ENCODE results near the gene MRTFB.

MRTFB gene

GRCh38 chr16:14211856-14212543 is 140.9 kb downstream of the MRTFB start:
- H3K9ac ChIP-seq (ENCODE audit: low read length), result no peak overlapping the region
- H3K9me3 ChIP-seq (ENCODE audit: control insufficient read depth, low read length), result no peaks in the 10 kb centered on the region
- H2BK15ac ChIP-seq (ENCODE audit: low read depth, poor library complexity, severe bottlenecking), result no peak overlapping the region
- WGBS, result 100% methylated on average over 3 of the region's 6 CpGs
- no peak overlapping the region for H2BK12ac ChIP-seq (ENCODE audit: low read length in 2 of 2)
- no peak overlapping the region for H3K4me2 ChIP-seq (ENCODE audit: low read length, poor library complexity, severe bottlenecking)
- H4K8ac ChIP-seq (ENCODE audit: low read length), result no peak overlapping the region
- H2AK5ac ChIP-seq (ENCODE audit: low read length, severe bottlenecking), result no peak overlapping the region
- H3K36me3 ChIP-seq (ENCODE audit: control insufficient read depth in 1 of 2, insufficient read depth in 2 of 2, low read depth in 1 of 2, low read length in 2 of 2), result peaks cover 0 to 50% of the 10 kb centered on the region in 2 experiments
- H3K79me1 ChIP-seq (replicated peaks; ENCODE audit: low read length, poor library complexity, severe bottlenecking), result peaks cover 14% of the 10 kb centered on the region
- no peak overlapping the region for H3K14ac ChIP-seq (ENCODE audit: low read length in 2 of 2)
- no peak overlapping the region for H3K4me3 ChIP-seq (ENCODE audit: insufficient read depth in 1 of 2, low read depth in 1 of 2, low read length in 2 of 2)
- H4K91ac ChIP-seq (ENCODE audit: low read length), result no peak overlapping the region
- no peak for DNase-seq
- H3K27ac ChIP-seq (ENCODE audit: low read length, poor library complexity, severe bottlenecking), result no peak overlapping the region
- no peak overlapping the region for H2AFZ ChIP-seq (ENCODE audit: low read depth, low read length)
- H2BK120ac ChIP-seq (ENCODE audit: low read depth, low read length), result no peak overlapping the region
- H3K18ac ChIP-seq (ENCODE audit: low read depth in 1 of 2, low read length in 2 of 2), result no peak overlapping the region
- H3K27me3 ChIP-seq (ENCODE audit: control insufficient read depth in 1 of 2, insufficient read depth in 1 of 2, low read length in 2 of 2), result no peaks in the 10 kb centered on the region
- no peak overlapping the region for H3K23ac ChIP-seq (ENCODE audit: low read length in 2 of 2)
- H3K4me1 ChIP-seq (ENCODE audit: control insufficient read depth, insufficient read depth, low read depth, low read length), result no peaks in the 10 kb centered on the region
- H3K4ac ChIP-seq (ENCODE audit: low read depth in 1 of 2, low read length in 2 of 2), result no peak overlapping the region
- no peak overlapping the region for H2BK5ac ChIP-seq (ENCODE audit: low read depth, low read length, poor library complexity, severe bottlenecking)

- Histone ChIP-seq H2BK5ac (ENCODE audit: low read depth, low read length, poor library complexity, severe bottlenecking) (no peak overlapping the region), H3K9me3 (ENCODE audit: control insufficient read depth, low read length) (no peaks in the 10 kb centered on the region), H3K4me2 (ENCODE audit: low read length, poor library complexity, severe bottlenecking) (no peak overlapping the region), H3K18ac (ENCODE audit: low read depth in 1 of 2, low read length in 2 of 2) (no peak overlapping the region), H3K14ac (ENCODE audit: low read length in 2 of 2) (no peak overlapping the region), H3K4me3 (ENCODE audit: insufficient read depth in 1 of 2, low read depth in 1 of 2, low read length in 2 of 2) (no peak overlapping the region), H3K9ac (ENCODE audit: low read length) (no peak overlapping the region), H3K4ac (ENCODE audit: low read depth in 1 of 2, low read length in 2 of 2) (no peak overlapping the region), H2BK12ac (ENCODE audit: low read length in 2 of 2) (no peak overlapping the region), H2BK15ac (ENCODE audit: low read depth, poor library complexity, severe bottlenecking) (no peak overlapping the region), H3K4me1 (ENCODE audit: control insufficient read depth, insufficient read depth, low read depth, low read length) (no peaks in the 10 kb centered on the region), H4K91ac (ENCODE audit: low read length) (no peak overlapping the region), H3K27me3 (ENCODE audit: control insufficient read depth in 1 of 2, insufficient read depth in 1 of 2, low read length in 2 of 2) (no peaks in the 10 kb centered on the region), H2AK5ac (ENCODE audit: low read length, severe bottlenecking) (no peak overlapping the region), H3K79me1 (replicated peaks; ENCODE audit: low read length, poor library complexity, severe bottlenecking) (peaks cover 6% of the 10 kb centered on the region), H3K36me3 (ENCODE audit: control insufficient read depth in 1 of 2, insufficient read depth in 2 of 2, low read depth in 1 of 2, low read length in 2 of 2) (peaks cover 2 to 86% of the 10 kb centered on the region in 2 experiments), H3K23ac (ENCODE audit: low read length in 2 of 2) (no peak overlapping the region), H2BK120ac (ENCODE audit: low read depth, low read length) (no peak overlapping the region), H3K27ac (ENCODE audit: low read length, poor library complexity, severe bottlenecking) (no peak overlapping the region), H4K8ac (ENCODE audit: low read length) (no peak overlapping the region), H2AFZ (ENCODE audit: low read depth, low read length) (no peak overlapping the region)
- no peak for DNase-seq
- WGBS, result 100% methylated on average over 3 of the region's 3 CpGs
Measured at GRCh38 chr16:14215941-14216340, 144.8 kb downstream of the MRTFB start.

- DNase-seq, result no peak
- H3K14ac ChIP-seq (ENCODE audit: low read length in 2 of 2), result no peak overlapping the region
- H3K36me3 ChIP-seq (ENCODE audit: control insufficient read depth in 1 of 2, insufficient read depth in 2 of 2, low read depth in 1 of 2, low read length in 2 of 2), result peaks cover 8 to 87% of the 10 kb centered on the region in 2 experiments
- no peak overlapping the region for H2BK12ac ChIP-seq (ENCODE audit: low read length in 2 of 2)
- peaks cover 10% of the 10 kb centered on the region for H3K9me3 ChIP-seq (ENCODE audit: control insufficient read depth, low read length)
- H2AK5ac ChIP-seq (ENCODE audit: low read length, severe bottlenecking), result no peak overlapping the region
- H3K4me1 ChIP-seq (ENCODE audit: control insufficient read depth, insufficient read depth, low read depth, low read length), result no peaks in the 10 kb centered on the region
- no peak overlapping the region for H3K27ac ChIP-seq (ENCODE audit: low read length, poor library complexity, severe bottlenecking)
- H3K4ac ChIP-seq (ENCODE audit: low read depth in 1 of 2, low read length in 2 of 2), result no peak overlapping the region
- no peak overlapping the region for H3K9ac ChIP-seq (ENCODE audit: low read length)
- no peaks in the 10 kb centered on the region for H3K79me1 ChIP-seq (replicated peaks; ENCODE audit: low read length, poor library complexity, severe bottlenecking)
- H3K27me3 ChIP-seq (ENCODE audit: control insufficient read depth in 1 of 2, insufficient read depth in 1 of 2, low read length in 2 of 2), result no peaks in the 10 kb centered on the region
- no peak overlapping the region for H2BK5ac ChIP-seq (ENCODE audit: low read depth, low read length, poor library complexity, severe bottlenecking)
- no peak overlapping the region for H3K23ac ChIP-seq (ENCODE audit: low read length in 2 of 2)
- H4K8ac ChIP-seq (ENCODE audit: low read length), result no peak overlapping the region
- no peak overlapping the region for H3K18ac ChIP-seq (ENCODE audit: low read depth in 1 of 2, low read length in 2 of 2)
- no peak overlapping the region for H3K4me2 ChIP-seq (ENCODE audit: low read length, poor library complexity, severe bottlenecking)
- no peak overlapping the region for H3K4me3 ChIP-seq (ENCODE audit: insufficient read depth in 1 of 2, low read depth in 1 of 2, low read length in 2 of 2)
- H2AFZ ChIP-seq (ENCODE audit: low read depth, low read length), result no peak overlapping the region
- 89% methylated on average over 2 of the region's 3 CpGs for WGBS
- no peak overlapping the region for H4K91ac ChIP-seq (ENCODE audit: low read length)
- H2BK15ac ChIP-seq (ENCODE audit: low read depth, poor library complexity, severe bottlenecking), result no peak overlapping the region
- H2BK120ac ChIP-seq (ENCODE audit: low read depth, low read length), result no peak overlapping the region
Measured at GRCh38 chr16:14219983-14220382, 148.9 kb downstream of the MRTFB start.

- Histone ChIP-seq H3K4me1 (ENCODE audit: control insufficient read depth, insufficient read depth, low read depth, low read length) (no peaks in the 10 kb centered on the region), H3K23ac (ENCODE audit: low read length in 2 of 2) (no peak overlapping the region)
Measured at GRCh38 chr16:14223632-14224031, 152.5 kb downstream of the MRTFB start.

More at GRCh38 chr16:14223632-14224031, 152.5 kb downstream of the MRTFB start:
- WGBS, result 100% methylated on average over 1 of the region's 2 CpGs
- Histone ChIP-seq H2AFZ (ENCODE audit: low read depth, low read length) (no peak overlapping the region), H2AK5ac (ENCODE audit: low read length, severe bottlenecking) (no peak overlapping the region), H3K79me1 (replicated peaks; ENCODE audit: low read length, poor library complexity, severe bottlenecking) (no peaks in the 10 kb centered on the region), H3K9ac (ENCODE audit: low read length) (no peak overlapping the region), H2BK12ac (ENCODE audit: low read length in 2 of 2) (no peak overlapping the region), H3K4me2 (ENCODE audit: low read length, poor library complexity, severe bottlenecking) (no peak overlapping the region), H3K4me3 (ENCODE audit: insufficient read depth in 1 of 2, low read depth in 1 of 2, low read length in 2 of 2) (no peak overlapping the region), H2BK15ac (ENCODE audit: low read depth, poor library complexity, severe bottlenecking) (no peak overlapping the region), H3K27me3 (ENCODE audit: control insufficient read depth in 1 of 2, insufficient read depth in 1 of 2, low read length in 2 of 2) (no peaks in the 10 kb centered on the region), H4K91ac (ENCODE audit: low read length) (no peak overlapping the region), H3K27ac (ENCODE audit: low read length, poor library complexity, severe bottlenecking) (no peak overlapping the region), H4K8ac (ENCODE audit: low read length) (no peak overlapping the region), H2BK120ac (ENCODE audit: low read depth, low read length) (no peak overlapping the region), H3K4ac (ENCODE audit: low read depth in 1 of 2, low read length in 2 of 2) (no peak overlapping the region), H3K14ac (ENCODE audit: low read length in 2 of 2) (no peak overlapping the region), H3K9me3 (ENCODE audit: control insufficient read depth, low read length) (peaks cover 10% of the 10 kb centered on the region), H3K36me3 (ENCODE audit: control insufficient read depth in 1 of 2, insufficient read depth in 2 of 2, low read depth in 1 of 2, low read length in 2 of 2) (peaks cover 8 to 52% of the 10 kb centered on the region in 2 experiments), H2BK5ac (ENCODE audit: low read depth, low read length, poor library complexity, severe bottlenecking) (no peak overlapping the region), H3K18ac (ENCODE audit: low read depth in 1 of 2, low read length in 2 of 2) (no peak overlapping the region)
- DNase-seq, result no peak

All from mesenchymal stem cell (in vitro differentiated cells and primary cell).